NCI-H446 (cell line): ENCODE data around the gene SSR4.
A peak's percentile ranks its signal among the peaks of the same experiment; 100 is the strongest.
"Not testable (repeated sequence)": the region's sequence is repeated elsewhere in the genome, so short reads cannot be mapped to it uniquely, and the experiment has no call there.

Experiments
- DNase-seq, 2 experiments: peaks; one replicate each; lab custom pipeline; 2025; lab: John Stamatoyannopoulos, UW

Gene SSR4

GRCh38 chrX:153794018-153794896 lies at the start of gene SSR4, which contains the start of gene IDH3G:
Gene SSR4 (plus strand): TSS chrX:153794668. CDS start chrX:153794688, 20 bp downstream.
Gene IDH3G (minus strand): TSS chrX:153794375. CDS start chrX:153794326, 49 bp downstream.
- DNase-seq: peak; percentile 85 to 97

GRCh38 chrX:153745067-153745433 lies 49.4 kb upstream of the SSR4 start:
- not testable (repeated sequence) for DNase-seq

- DNase-seq: no peak
Measured at GRCh38 chrX:153746359-153746758, 48.1 kb upstream of the SSR4 start.

GRCh38 chrX:153746991-153747390 lies 47.5 kb upstream of the SSR4 start:
- DNase-seq: not testable (repeated sequence)

GRCh38 chrX:153749017-153749416 lies 45.5 kb upstream of the SSR4 start:
- DNase-seq: not testable (repeated sequence)

- DNase-seq: no peak
Measured at GRCh38 chrX:153750127-153750774, 44.2 kb upstream of the SSR4 start.

- DNase-seq: no peak
Measured at GRCh38 chrX:153755136-153755535, 39.3 kb upstream of the SSR4 start.

GRCh38 chrX:153761863-153762262 lies 32.6 kb upstream of the SSR4 start:
- no peak for DNase-seq

GRCh38 chrX:153762626-153763173 lies 31.8 kb upstream of the SSR4 start:
- DNase-seq: no peak

GRCh38 chrX:153763298-153763932 lies 31.1 kb upstream of the SSR4 start:
- DNase-seq: no peak

- peak; percentile 49 to 78 for DNase-seq
Measured at GRCh38 chrX:153763989-153764755, 30.3 kb upstream of the SSR4 start, which contains the start of gene PLXNB3. Gene PLXNB3 (plus strand): TSS chrX:153764249. CDS start chrX:153765536, 1,287 bp downstream.

GRCh38 chrX:153764786-153765137 lies 29.7 kb upstream of the SSR4 start:
- DNase-seq: no peak

- DNase-seq: no peak
Measured at GRCh38 chrX:153765138-153766079, 29.1 kb upstream of the SSR4 start.

- DNase-seq: no peak
Measured at GRCh38 chrX:153766098-153766817, 28.2 kb upstream of the SSR4 start.

GRCh38 chrX:153766871-153767673 lies 27.4 kb upstream of the SSR4 start:
- no peak for DNase-seq

GRCh38 chrX:153767674-153768055 lies 26.8 kb upstream of the SSR4 start:
- no peak for DNase-seq

- DNase-seq: no peak
Measured at GRCh38 chrX:153768311-153769157, 25.9 kb upstream of the SSR4 start.
